Measurements from ENCODE around the gene CYB561.

The CYB561 gene

GRCh38 chr17:63405741-63406261 lies 40.3 kb downstream of the CYB561 start:
- DNase-seq, result no peak

- DNase-seq, result no peak
Measured at GRCh38 chr17:63405020-63405419, 41.1 kb downstream of the CYB561 start.

- no peak for DNase-seq
Measured at GRCh38 chr17:63402431-63403212, 43.5 kb downstream of the CYB561 start.

- DNase-seq, result no peak
Measured at GRCh38 chr17:63399856-63400255, 46.2 kb downstream of the CYB561 start.

- DNase-seq, result no peak
Measured at GRCh38 chr17:63399316-63399715, 46.8 kb downstream of the CYB561 start.

GRCh38 chr17:63398680-63399079 lies 47.4 kb downstream of the CYB561 start:
- DNase-seq, result no peak

GRCh38 chr17:63395075-63395805 lies 50.9 kb downstream of the CYB561 start:
- no peak for DNase-seq

- DNase-seq, result no peak
Measured at GRCh38 chr17:63390090-63390489, 56.0 kb downstream of the CYB561 start.

- no peak for DNase-seq
Measured at GRCh38 chr17:63387656-63388340, 58.3 kb downstream of the CYB561 start.

- DNase-seq, result no peak
Measured at GRCh38 chr17:63382826-63383225, 63.3 kb downstream of the CYB561 start.

Data from CD4-positive, alpha-beta T cell treated with Interferon gamma for 1 hour (primary cell).